Spinal cord (tissue), 10 donors: ENCODE data around the gene MPC1. TPM values are rescaled to one million over a fixed set of nuclear protein-coding genes. Genes with fewer than 3 reads are reported as not detected.
"Not testable (repeated sequence)": the region's sequence is repeated elsewhere in the genome, so short reads cannot be mapped to it uniquely, and the experiment has no call there.

Source experiments
- DNase-seq, 6 donors: peaks; one replicate each; pipeline versions ENCODE4 v3.0.0 to v3.0.0-alpha.2; 2013 to 2015; ENCODE audit warnings: low spot score in 6 of 6, low read depth in 4 of 6
- H3K27ac ChIP-seq: one replicate; pipeline ENCODE4 v1.5.1; 2013; ENCODE audit warnings: low read depth, low read length, control low read depth
- H3K27me3 ChIP-seq: one replicate; pipeline ENCODE4 v1.6.1; 2013; ENCODE audit warnings: low read length; ENCODE audit not compliant: control insufficient read depth, insufficient read depth
- H3K36me3 ChIP-seq: one replicate; pipeline ENCODE4 v1.6.1; 2013; ENCODE audit warnings: low read length; ENCODE audit not compliant: control insufficient read depth, insufficient read depth
- H3K4me1 ChIP-seq: one replicate; pipeline ENCODE4 v1.6.1; 2013; ENCODE audit warnings: low read length; ENCODE audit not compliant: control insufficient read depth, insufficient read depth
- H3K4me3 ChIP-seq: one replicate; pipeline ENCODE4 v1.5.1; 2013; ENCODE audit warnings: low read depth, low read length, control low read depth
- H3K9me3 ChIP-seq: one replicate; pipeline ENCODE4 v1.6.1; 2013; ENCODE audit warnings: low read length; ENCODE audit not compliant: control insufficient read depth, insufficient read depth
- WGBS: methylation state at CpG from one replicate; pipeline ENCODE4 v1.1.5; 2013; ENCODE audit warnings: missing lambda C conversion rate; ENCODE audit not compliant: insufficient coverage; 5-methylcytosine and 5-hydroxymethylcytosine counted together
- polyA plus RNA-seq, 2 donors: library from polyadenylated mRNA; unstranded; fragments of 120-200 nt; gene quantifications; one replicate each; pipeline ENCODE4 v1.2.1, GENCODE V29; 2013; ENCODE audit not compliant: insufficient read length in 2 of 2
- total RNA-seq, 2 donors: library from RNA; depleted of rRNA in 1 of 2; stranded (reverse); fragments of 120-200 nt in 1 of 2; fragments of >200 nt in 1 of 2; gene quantifications; one replicate each; pipeline versions ENCODE4 v1.2.3 to v1.2.4, GENCODE V29; 2013 to 2014
- donor health status: healthy.

The MPC1 gene
- total and polyA plus RNA-seq, 4 donors, result 74.8 to 150 (median 114) TPM

GRCh38 chr6:166395351-166395750 is 12.6 kb upstream of the MPC1 start:
- no CpG with 5 or more reads among the region's 6 CpGs for WGBS
- H3K9me3 ChIP-seq, result no peaks in the 10 kb centered on the region
- H3K4me3 ChIP-seq, result no peak overlapping the region
- H3K4me1 ChIP-seq, result no peaks in the 10 kb centered on the region
- H3K27ac ChIP-seq, result no peak overlapping the region
- peaks cover 2% of the 10 kb centered on the region for H3K27me3 ChIP-seq
- no peaks in the 10 kb centered on the region for H3K36me3 ChIP-seq
- DNase-seq, result no peak

GRCh38 chr6:166394036-166394892 is 11.5 kb upstream of the MPC1 start:
- peaks cover 4% of the 10 kb centered on the region for H3K4me1 ChIP-seq
- 75% methylated on average over 5 of the region's 10 CpGs for WGBS
- DNase-seq, result no peak
- H3K27me3 ChIP-seq, result peaks cover 2% of the 10 kb centered on the region
- H3K4me3 ChIP-seq, result no peak overlapping the region
- H3K9me3 ChIP-seq, result no peaks in the 10 kb centered on the region
- no peak overlapping the region for H3K27ac ChIP-seq
- H3K36me3 ChIP-seq, result no peaks in the 10 kb centered on the region

- no peaks in the 10 kb centered on the region for H3K9me3 ChIP-seq
- DNase-seq, result no peak
- peaks cover 4% of the 10 kb centered on the region for H3K4me1 ChIP-seq
- H3K36me3 ChIP-seq, result peaks cover 3% of the 10 kb centered on the region
- no peak overlapping the region for H3K4me3 ChIP-seq
- H3K27ac ChIP-seq, result no peak overlapping the region
- 89% methylated on average over 27 of the region's 27 CpGs for whole genome bisulfite sequencing
- peaks cover 2% of the 10 kb centered on the region for H3K27me3 ChIP-seq
These were observed 10.7 kb upstream of the MPC1 start for GRCh38 chr6:166393535-166393823.

GRCh38 chr6:166392755-166393534 is 10.2 kb upstream of the MPC1 start:
- H3K36me3 ChIP-seq, H3K27me3 ChIP-seq, H3K4me3 ChIP-seq, DNase-seq, H3K4me1 ChIP-seq, H3K9me3 ChIP-seq, H3K27ac ChIP-seq: not testable (repeated sequence)
- 79% methylated on average over 23 of the region's 30 CpGs for WGBS

GRCh38 chr6:166389119-166389518 is 6.4 kb upstream of the MPC1 start:
- Histone ChIP-seq H3K36me3 (peaks cover 3% of the 10 kb centered on the region), H3K4me1 (peaks cover 7% of the 10 kb centered on the region), H3K27me3 (peaks cover 2% of the 10 kb centered on the region), H3K4me3 (no peak overlapping the region), H3K9me3 (no peaks in the 10 kb centered on the region), H3K27ac (no peak overlapping the region)
- no CpG with 5 or more reads among the region's 3 CpGs for WGBS
- DNase-seq, result no peak

- Histone ChIP-seq H3K4me1 (peaks cover 12% of the 10 kb centered on the region), H3K27ac (no peak overlapping the region), H3K36me3 (peaks cover 3% of the 10 kb centered on the region), H3K27me3 (no peaks in the 10 kb centered on the region), H3K4me3 (no peak overlapping the region), H3K9me3 (no peaks in the 10 kb centered on the region)
- 97% methylated on average over 7 of the region's 13 CpGs for WGBS
- no peak for DNase-seq
These were observed 5.7 kb upstream of the MPC1 start for GRCh38 chr6:166388290-166389004.

GRCh38 chr6:166387642-166388289 is 5.0 kb upstream of the MPC1 start:
- H3K36me3 ChIP-seq, result peaks cover 3% of the 10 kb centered on the region
- H3K9me3 ChIP-seq, result no peaks in the 10 kb centered on the region
- H3K27me3 ChIP-seq, result no peaks in the 10 kb centered on the region
- H3K4me1 ChIP-seq, result peaks cover 12% of the 10 kb centered on the region
- no CpG with 5 or more reads among the region's 5 CpGs for WGBS
- no peak overlapping the region for H3K27ac ChIP-seq
- DNase-seq, result no peak
- H3K4me3 ChIP-seq, result no peak overlapping the region

GRCh38 chr6:166387098-166387497 is 4.4 kb upstream of the MPC1 start:
- not testable (repeated sequence) for H3K36me3 ChIP-seq, DNase-seq, H3K27ac ChIP-seq, H3K27me3 ChIP-seq, H3K9me3 ChIP-seq, H3K4me3 ChIP-seq
- H3K4me1 ChIP-seq, result peaks cover 14% of the 10 kb centered on the region
- WGBS, result 92% methylated on average over 4 of the region's 9 CpGs

GRCh38 chr6:166386111-166386510 is 3.4 kb upstream of the MPC1 start:
- DNase-seq, result no peak
- Histone ChIP-seq H3K4me3 (no peak overlapping the region), H3K27ac (no peak overlapping the region), H3K36me3 (peaks cover 3% of the 10 kb centered on the region), H3K9me3 (no peaks in the 10 kb centered on the region), H3K27me3 (no peaks in the 10 kb centered on the region), H3K4me1 (peaks cover 16% of the 10 kb centered on the region)
- WGBS, result 92% methylated on average over 9 of the region's 9 CpGs
